ENCODE data around the gene N4BP3.

N4BP3 gene

GRCh38 chr5:178141550-178141949, 28.2 kb downstream of the N4BP3 start:
- Histone ChIP-seq H3K4me3 (ENCODE audit: low read length) (no peak overlapping the region), H3K9me3 (ENCODE audit: insufficient read depth, low read depth, low read length) (no peaks in the 10 kb centered on the region), H3K9ac (ENCODE audit: low read depth, low read length) (no peak overlapping the region), H3K27me3 (ENCODE audit: insufficient read depth, low read length) (no peaks in the 10 kb centered on the region), H3K27ac (ENCODE audit: low read length) (no peak overlapping the region), H3K4me1 (ENCODE audit: insufficient read depth, low read length) (no peaks in the 10 kb centered on the region), H3K36me3 (ENCODE audit: insufficient read depth, low read depth, low read length) (peaks cover 90% of the 10 kb centered on the region)

GRCh38 chr5:178142642-178143041, 29.3 kb downstream of the N4BP3 start:
- H3K9ac ChIP-seq (ENCODE audit: low read depth, low read length) = no peak overlapping the region
- no peak overlapping the region for H3K4me3 ChIP-seq (ENCODE audit: low read length)
- H3K27me3 ChIP-seq (ENCODE audit: insufficient read depth, low read length) = no peaks in the 10 kb centered on the region
- no peaks in the 10 kb centered on the region for H3K9me3 ChIP-seq (ENCODE audit: insufficient read depth, low read depth, low read length)
- H3K27ac ChIP-seq (ENCODE audit: low read length) = no peak overlapping the region
- no peaks in the 10 kb centered on the region for H3K4me1 ChIP-seq (ENCODE audit: insufficient read depth, low read length)
- peaks cover 98% of the 10 kb centered on the region for H3K36me3 ChIP-seq (ENCODE audit: insufficient read depth, low read depth, low read length)

GRCh38 chr5:178143246-178143645, 29.9 kb downstream of the N4BP3 start:
- Histone ChIP-seq H3K27ac (ENCODE audit: low read length) (no peak overlapping the region), H3K4me3 (ENCODE audit: low read length) (no peak overlapping the region), H3K4me1 (ENCODE audit: insufficient read depth, low read length) (no peaks in the 10 kb centered on the region), H3K9ac (ENCODE audit: low read depth, low read length) (no peak overlapping the region), H3K36me3 (ENCODE audit: insufficient read depth, low read depth, low read length) (peaks cover 98% of the 10 kb centered on the region), H3K9me3 (ENCODE audit: insufficient read depth, low read depth, low read length) (no peaks in the 10 kb centered on the region), H3K27me3 (ENCODE audit: insufficient read depth, low read length) (no peaks in the 10 kb centered on the region)

GRCh38 chr5:178143901-178144300, 30.6 kb downstream of the N4BP3 start:
- Histone ChIP-seq H3K4me3 (ENCODE audit: low read length) (no peak overlapping the region), H3K36me3 (ENCODE audit: insufficient read depth, low read depth, low read length) (peaks cover 98% of the 10 kb centered on the region), H3K9me3 (ENCODE audit: insufficient read depth, low read depth, low read length) (no peaks in the 10 kb centered on the region), H3K9ac (ENCODE audit: low read depth, low read length) (no peak overlapping the region), H3K27ac (ENCODE audit: low read length) (no peak overlapping the region), H3K27me3 (ENCODE audit: insufficient read depth, low read length) (no peaks in the 10 kb centered on the region), H3K4me1 (ENCODE audit: insufficient read depth, low read length) (no peaks in the 10 kb centered on the region)

- Histone ChIP-seq H3K27me3 (ENCODE audit: insufficient read depth, low read length) (no peaks in the 10 kb centered on the region), H3K36me3 (ENCODE audit: insufficient read depth, low read depth, low read length) (peaks cover 100% of the 10 kb centered on the region), H3K9ac (ENCODE audit: low read depth, low read length) (no peak overlapping the region)
Observed at GRCh38 chr5:178145965-178146820, 32.9 kb downstream of the N4BP3 start.

GRCh38 chr5:178147406-178147805, 34.1 kb downstream of the N4BP3 start:
- Histone ChIP-seq H3K4me1 (ENCODE audit: insufficient read depth, low read length) (no peaks in the 10 kb centered on the region), H3K9ac (ENCODE audit: low read depth, low read length) (no peak overlapping the region), H3K36me3 (ENCODE audit: insufficient read depth, low read depth, low read length) (peaks cover 100% of the 10 kb centered on the region), H3K27ac (ENCODE audit: low read length) (no peak overlapping the region), H3K27me3 (ENCODE audit: insufficient read depth, low read length) (no peaks in the 10 kb centered on the region), H3K9me3 (ENCODE audit: insufficient read depth, low read depth, low read length) (no peaks in the 10 kb centered on the region), H3K4me3 (ENCODE audit: low read length) (no peak overlapping the region)

More at GRCh38 chr5:178145965-178146820, 32.9 kb downstream of the N4BP3 start:
- Histone ChIP-seq H3K4me3 (ENCODE audit: low read length) (no peak overlapping the region), H3K9me3 (ENCODE audit: insufficient read depth, low read depth, low read length) (no peaks in the 10 kb centered on the region), H3K27ac (ENCODE audit: low read length) (no peak overlapping the region), H3K4me1 (ENCODE audit: insufficient read depth, low read length) (no peaks in the 10 kb centered on the region)

- H3K4me3 ChIP-seq (ENCODE audit: low read length) = no peak overlapping the region
- no peaks in the 10 kb centered on the region for H3K4me1 ChIP-seq (ENCODE audit: insufficient read depth, low read length)
- no peak overlapping the region for H3K9ac ChIP-seq (ENCODE audit: low read depth, low read length)
- peaks cover 84% of the 10 kb centered on the region for H3K36me3 ChIP-seq (ENCODE audit: insufficient read depth, low read depth, low read length)
- no peaks in the 10 kb centered on the region for H3K9me3 ChIP-seq (ENCODE audit: insufficient read depth, low read depth, low read length)
- no peaks in the 10 kb centered on the region for H3K27me3 ChIP-seq (ENCODE audit: insufficient read depth, low read length)
- H3K27ac ChIP-seq (ENCODE audit: low read length) = no peak overlapping the region
Observed at GRCh38 chr5:178149199-178149932, 36.0 kb downstream of the N4BP3 start.

GRCh38 chr5:178150977-178151734, 37.8 kb downstream of the N4BP3 start:
- Histone ChIP-seq H3K36me3 (ENCODE audit: insufficient read depth, low read depth, low read length) (peaks cover 66% of the 10 kb centered on the region), H3K9ac (ENCODE audit: low read depth, low read length) (no peak overlapping the region), H3K27ac (ENCODE audit: low read length) (no peak overlapping the region), H3K27me3 (ENCODE audit: insufficient read depth, low read length) (no peaks in the 10 kb centered on the region), H3K9me3 (ENCODE audit: insufficient read depth, low read depth, low read length) (no peaks in the 10 kb centered on the region), H3K4me3 (ENCODE audit: low read length) (no peak overlapping the region), H3K4me1 (ENCODE audit: insufficient read depth, low read length) (no peaks in the 10 kb centered on the region)

- Histone ChIP-seq H3K27ac (ENCODE audit: low read length) (no peak overlapping the region), H3K4me1 (ENCODE audit: insufficient read depth, low read length) (no peaks in the 10 kb centered on the region), H3K9ac (ENCODE audit: low read depth, low read length) (peak overlapping the region; percentile 91), H3K9me3 (ENCODE audit: insufficient read depth, low read depth, low read length) (no peaks in the 10 kb centered on the region), H3K27me3 (ENCODE audit: insufficient read depth, low read length) (no peaks in the 10 kb centered on the region), H3K36me3 (ENCODE audit: insufficient read depth, low read depth, low read length) (peaks cover 49% of the 10 kb centered on the region), H3K4me3 (ENCODE audit: low read length) (peak overlapping the region; percentile 96)
Observed at GRCh38 chr5:178152491-178153444, 39.4 kb downstream of the N4BP3 start.

- no peaks in the 10 kb centered on the region for H3K9me3 ChIP-seq (ENCODE audit: insufficient read depth, low read depth, low read length)
- peak within 1 kb of the TSS; percentile 91 for H3K9ac ChIP-seq (ENCODE audit: low read depth, low read length)
- H3K27ac ChIP-seq (ENCODE audit: low read length) = no peak within 1 kb of the TSS
- H3K4me1 ChIP-seq (ENCODE audit: insufficient read depth, low read length) = no peaks in the 10 kb centered on the region
- peaks cover 40% of the 10 kb centered on the region for H3K36me3 ChIP-seq (ENCODE audit: insufficient read depth, low read depth, low read length)
- H3K4me3 ChIP-seq (ENCODE audit: low read length) = peak within 1 kb of the TSS; percentile 96
- no peaks in the 10 kb centered on the region for H3K27me3 ChIP-seq (ENCODE audit: insufficient read depth, low read length)
Observed at GRCh38 chr5:178153530-178154340, 40.4 kb downstream of the N4BP3 start, which contains the start of gene NHP2. NHP2 (minus strand) TSS chr5:178153885; CDS start chr5:178153817, 68 bp downstream.

Data from iPS-20b (cell line).